Erythroblast (primary cell): ENCODE data around the gene OSBPL10.

Experiments
- GATA1 ChIP-seq: IDR thresholded peaks from 2 replicates; pipeline ENCODE4 v1.6.1; 2011; ENCODE audit warnings: low read depth, mild to moderate bottlenecking, control low read depth, low read length, moderate library complexity
- POLR2A ChIP-seq: IDR thresholded peaks from 2 replicates; pipeline ENCODE4 v1.6.1; 2011; ENCODE audit warnings: mild to moderate bottlenecking, low read length

DNA sequence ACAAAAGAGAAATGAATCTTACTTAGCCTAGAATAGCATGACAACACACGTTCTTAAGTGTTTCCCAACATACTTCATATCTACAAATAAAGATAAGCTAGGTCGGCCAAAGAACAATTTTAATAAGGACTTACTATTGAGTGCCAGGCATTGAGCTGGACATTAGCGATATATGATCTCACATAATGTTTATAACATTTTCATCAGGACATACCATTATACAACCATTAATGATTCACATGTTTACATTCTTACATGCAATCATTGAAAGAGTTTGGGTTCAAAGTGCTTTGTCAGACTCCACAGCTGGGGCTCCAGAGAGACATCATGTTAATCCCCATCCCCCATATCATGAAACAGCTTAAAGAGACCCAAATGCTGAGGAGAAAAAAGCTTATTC, 259.4 kb downstream of the OSBPL10 start:
- TF ChIP-seq POLR2A (no peak), GATA1 (no peak)
